Neural cell (in vitro differentiated cells): ENCODE data around the gene MACO1. TPM values are rescaled to one million over a fixed set of nuclear protein-coding genes. Genes with fewer than 3 reads are reported as not detected.

ENCODE experiments used
- H2AFZ ChIP-seq: fragments of 200-600, 300-800 bp; sonication (generic), shearing (Covaris generic); 2 replicates; pipeline ENCODE4 v1.6.0; 2014; ENCODE audit warnings: low read depth, mild to moderate bottlenecking, antibody characterized with exemption, low read length, moderate library complexity
- H3F3A ChIP-seq: fragments of 200-600 bp; shearing (Covaris generic); 2 replicates; pipeline ENCODE4 v1.6.1; 2016; ENCODE audit warnings: mild to moderate bottlenecking, moderate library complexity, mixed read lengths, antibody characterized with exemption, low read length; ENCODE audit not compliant: insufficient read depth, poor library complexity, severe bottlenecking
- H3K27ac ChIP-seq: fragments of 200-600, 300-800 bp; sonication (generic), shearing (Covaris generic); 2 replicates; pipeline ENCODE4 v1.5.1; 2014; ENCODE audit warnings: mild to moderate bottlenecking, low read length, moderate library complexity
- H3K27me3 ChIP-seq: fragments of 300-800, 200-600 bp; sonication (generic), shearing (Covaris generic); 2 replicates; pipeline ENCODE4 v1.6.0; 2014; ENCODE audit warnings: mild to moderate bottlenecking, low read depth, low read length, moderate library complexity; ENCODE audit not compliant: insufficient read depth
- H3K36me3 ChIP-seq: fragments of 300-800, 200-600 bp; sonication (generic), shearing (Covaris generic); 2 replicates; pipeline ENCODE4 v1.5.1; 2014; ENCODE audit warnings: mild to moderate bottlenecking, antibody characterized with exemption, low read length, moderate library complexity; ENCODE audit not compliant: insufficient read depth
- H3K4me2 ChIP-seq: fragments of 300-800, 200-600 bp; sonication (generic), shearing (Covaris generic); 2 replicates; pipeline ENCODE4 v1.6.0; 2014; ENCODE audit warnings: mild to moderate bottlenecking, low read length
- H3K4me3 ChIP-seq: fragments of 300-800, 200-600 bp; sonication (generic), shearing (Covaris generic); 2 replicates; pipeline ENCODE4 v1.5.1; 2014; ENCODE audit warnings: mild to moderate bottlenecking, low read length, moderate library complexity
- H3K79me2 ChIP-seq: fragments of 200-600 bp; shearing (Covaris generic); replicated peaks from 2 replicates; pipeline ENCODE4 v1.6.0; 2014; ENCODE audit warnings: mild to moderate bottlenecking, low read length, moderate library complexity; ENCODE audit not compliant: insufficient read depth
- H3K9ac ChIP-seq: fragments of 300-800, 200-600 bp; sonication (generic), shearing (Covaris generic); 2 replicates; pipeline ENCODE4 v1.6.1; 2016; ENCODE audit warnings: mild to moderate bottlenecking, low read length, mixed read lengths
- H3K9me2 ChIP-seq: fragments of 200-600 bp; shearing (Covaris generic); 2 replicates; pipeline ENCODE4 v1.6.1; 2016; ENCODE audit warnings: mild to moderate bottlenecking, low read length, mixed read lengths; ENCODE audit not compliant: insufficient read depth
- H3K9me3 ChIP-seq: fragments of 200-600, 300-800 bp; sonication (generic), shearing (Covaris generic); 2 replicates; pipeline ENCODE4 v1.6.1; 2016; ENCODE audit warnings: mild to moderate bottlenecking, mixed run types, low read length, moderate library complexity, mixed read lengths
- H4K20me1 ChIP-seq: fragments of 200-600 bp; shearing (Covaris generic); 2 replicates; pipeline ENCODE4 v1.6.1; 2016; ENCODE audit warnings: mild to moderate bottlenecking, mixed run types; ENCODE audit not compliant: insufficient read depth
- CTCF ChIP-seq: fragments of 450-650 bp; IDR thresholded peaks from 2 replicates; pipeline ENCODE4 v1.5.1; 2014; ENCODE audit warnings: antibody characterized with exemption, mild to moderate bottlenecking, moderate library complexity; ENCODE audit not compliant: poor library complexity, severe bottlenecking
- EZH2 ChIP-seq: fragments of 200-600, 300-800 bp; shearing (Covaris generic), sonication (generic); IDR thresholded peaks from 2 replicates; pipeline ENCODE4 v1.6.1; 2014; ENCODE audit warnings: antibody characterized with exemption, low read length, borderline replicate concordance, mild to moderate bottlenecking; ENCODE audit not compliant: insufficient read depth, poor library complexity, severe bottlenecking
- MXI1 ChIP-seq: fragments of 450-650 bp; conservative IDR thresholded peaks from 2 replicates; pipeline ENCODE4 v1.6.1; 2014; ENCODE audit warnings: antibody characterized with exemption, mild to moderate bottlenecking; ENCODE audit not compliant: poor library complexity, severe bottlenecking
- REST ChIP-seq: IDR thresholded peaks from 2 replicates; pipeline ENCODE4 v1.6.1; 2012; ENCODE audit warnings: borderline replicate concordance
- TAF1 ChIP-seq: IDR thresholded peaks from 2 replicates; pipeline ENCODE4 v1.6.1; 2012; ENCODE audit warnings: low read depth
- polyA plus RNA-seq: library from polyadenylated mRNA; depleted of rRNA; stranded (reverse); fragments of >200 nt; gene quantifications from 2 replicates; pipeline ENCODE4 v1.2.3, GENCODE V29; 2014

The MACO1 gene
- polyA plus RNA-seq, 1 donor from 2014 or later: 56.6 TPM

DNA sequence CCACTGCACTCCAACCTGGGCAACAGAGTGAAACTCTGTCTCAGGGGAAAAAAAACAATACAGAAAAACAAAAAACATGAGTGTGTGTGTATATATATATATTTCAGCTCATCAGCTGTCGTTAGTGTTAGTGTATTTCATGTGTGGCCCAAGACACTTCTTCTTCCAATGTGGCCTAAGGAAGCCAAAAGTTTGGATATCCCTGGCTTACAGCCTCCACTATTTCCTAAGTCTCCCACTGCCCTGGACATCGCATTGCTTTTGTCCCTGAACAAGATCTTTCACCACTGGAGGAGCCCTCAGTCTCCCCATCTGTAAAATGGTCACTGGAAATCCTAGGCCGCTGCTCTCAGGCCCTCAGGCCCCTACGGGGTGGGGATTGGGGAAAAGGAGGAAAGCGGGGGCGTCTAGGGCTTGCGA, 112.3 kb downstream of the MACO1 start:
- Histone ChIP-seq H3K9me3 (no peaks in the 10 kb centered on the region), H2AFZ (no peak overlapping the region), H3K9me2 (no peaks in the 10 kb centered on the region), H3F3A (no peaks in the 10 kb centered on the region), H3K27me3 (peaks cover 35% of the 10 kb centered on the region), H3K79me2 (no peaks in the 10 kb centered on the region), H3K4me2 (no peak overlapping the region), H3K9ac (no peak overlapping the region), H4K20me1 (no peaks in the 10 kb centered on the region), H3K27ac (no peak overlapping the region), H3K36me3 (no peaks in the 10 kb centered on the region), H3K4me3 (peak overlapping the region; percentile 59)
- no peak for TF ChIP-seq REST

- Histone ChIP-seq H3K4me2 (no peak within 1 kb of the TSS), H3K9me2 (no peaks in the 10 kb centered on the region), H3K27me3 (peaks cover 35% of the 10 kb centered on the region), H3K9me3 (no peaks in the 10 kb centered on the region), H3F3A (no peaks in the 10 kb centered on the region), H3K79me2 (no peaks in the 10 kb centered on the region), H2AFZ (no peak within 1 kb of the TSS), H3K9ac (no peak within 1 kb of the TSS), H4K20me1 (no peaks in the 10 kb centered on the region), H3K4me3 (peak within 1 kb of the TSS; percentile 59), H3K36me3 (no peaks in the 10 kb centered on the region), H3K27ac (no peak within 1 kb of the TSS)
- TF ChIP-seq EZH2: peak; percentile 41
- no peak for TF ChIP-seq MXI1
Observed at GRCh38 chr1:25543425-25544242, 112.9 kb downstream of the MACO1 start, which contains the start of gene LDLRAP1. TSS of gene LDLRAP1 (plus strand) at chr1:25543606. CDS start at chr1:25543699, 93 bp downstream.

- Histone ChIP-seq H3F3A (no peaks in the 10 kb centered on the region), H3K27ac (no peak overlapping the region), H3K9me3 (no peaks in the 10 kb centered on the region), H3K9ac (no peak overlapping the region), H3K4me3 (peak overlapping the region; percentile 59), H3K36me3 (no peaks in the 10 kb centered on the region), H3K79me2 (no peaks in the 10 kb centered on the region), H4K20me1 (no peaks in the 10 kb centered on the region), H2AFZ (no peak overlapping the region), H3K9me2 (no peaks in the 10 kb centered on the region), H3K4me2 (no peak overlapping the region), H3K27me3 (peaks cover 35% of the 10 kb centered on the region)
- peak; percentile 16 for TF ChIP-seq EZH2
- TF ChIP-seq MXI1: no peak
- TF ChIP-seq TAF1: no peak
- TF ChIP-seq CTCF: no peak
Observed at GRCh38 chr1:25544243-25544764, 113.6 kb downstream of the MACO1 start.
